IPS-18a (cell line): ENCODE results near the gene IMP4.

Experiments
- H3K27ac ChIP-seq: one replicate; pipeline ENCODE4 v1.5.1; 2013; ENCODE audit warnings: low read length
- H3K27me3 ChIP-seq: one replicate; pipeline ENCODE4 v1.6.1; 2013; ENCODE audit warnings: mild to moderate bottlenecking, low read length; ENCODE audit not compliant: control insufficient read depth, insufficient read depth
- H3K36me3 ChIP-seq: one replicate; pipeline ENCODE4 v1.6.1; 2013; ENCODE audit warnings: low read depth, low read length; ENCODE audit not compliant: control insufficient read depth
- H3K4me1 ChIP-seq: one replicate; pipeline ENCODE4 v1.6.1; 2013; ENCODE audit warnings: low read depth, low read length; ENCODE audit not compliant: control insufficient read depth
- H3K4me3 ChIP-seq: one replicate; pipeline ENCODE4 v1.5.1; 2013; ENCODE audit warnings: low read length
- H3K9ac ChIP-seq: one replicate; pipeline ENCODE4 v1.6.1; 2013; ENCODE audit warnings: mild to moderate bottlenecking, low read length, moderate library complexity
- H3K9me3 ChIP-seq: one replicate; pipeline ENCODE4 v1.6.1; 2013; ENCODE audit warnings: low read depth, low read length; ENCODE audit not compliant: control insufficient read depth

Gene IMP4

GRCh38 chr2:130385709-130386108 lies 43.0 kb downstream of the IMP4 start:
- Histone ChIP-seq H3K27ac (no peak overlapping the region), H3K9me3 (no peaks in the 10 kb centered on the region), H3K27me3 (peaks cover 4% of the 10 kb centered on the region), H3K9ac (no peak overlapping the region), H3K36me3 (no peaks in the 10 kb centered on the region), H3K4me3 (no peak overlapping the region), H3K4me1 (peaks cover 9% of the 10 kb centered on the region)

- Histone ChIP-seq H3K9me3 (no peaks in the 10 kb centered on the region), H3K36me3 (no peaks in the 10 kb centered on the region), H3K9ac (no peak overlapping the region), H3K4me3 (no peak overlapping the region), H3K27me3 (peaks cover 9% of the 10 kb centered on the region), H3K27ac (no peak overlapping the region), H3K4me1 (peaks cover 13% of the 10 kb centered on the region)
Observed at GRCh38 chr2:130387071-130387400, 44.3 kb downstream of the IMP4 start.

GRCh38 chr2:130387804-130388203 lies 45.1 kb downstream of the IMP4 start:
- H3K9ac ChIP-seq, result no peak overlapping the region
- peaks cover 15% of the 10 kb centered on the region for H3K27me3 ChIP-seq
- no peaks in the 10 kb centered on the region for H3K36me3 ChIP-seq
- no peak overlapping the region for H3K27ac ChIP-seq
- H3K4me3 ChIP-seq, result no peak overlapping the region
- H3K4me1 ChIP-seq, result peaks cover 14% of the 10 kb centered on the region
- H3K9me3 ChIP-seq, result no peaks in the 10 kb centered on the region

- Histone ChIP-seq H3K9me3 (no peaks in the 10 kb centered on the region), H3K4me3 (no peak overlapping the region), H3K4me1 (peaks cover 14% of the 10 kb centered on the region), H3K27me3 (peaks cover 15% of the 10 kb centered on the region), H3K27ac (no peak overlapping the region), H3K36me3 (no peaks in the 10 kb centered on the region), H3K9ac (no peak overlapping the region)
Observed at GRCh38 chr2:130388221-130388907, 45.7 kb downstream of the IMP4 start.

- Histone ChIP-seq H3K9ac (no peak overlapping the region), H3K4me1 (peaks cover 14% of the 10 kb centered on the region), H3K27ac (no peak overlapping the region)
Observed at GRCh38 chr2:130389358-130389757, 46.7 kb downstream of the IMP4 start.

GRCh38 chr2:130389783-130390182 lies 47.1 kb downstream of the IMP4 start:
- Histone ChIP-seq H3K9me3 (no peaks in the 10 kb centered on the region), H3K9ac (no peak overlapping the region), H3K4me3 (no peak overlapping the region), H3K27me3 (peaks cover 15% of the 10 kb centered on the region), H3K36me3 (no peaks in the 10 kb centered on the region), H3K4me1 (peaks cover 14% of the 10 kb centered on the region), H3K27ac (no peak overlapping the region)

More at GRCh38 chr2:130389358-130389757, 46.7 kb downstream of the IMP4 start:
- H3K4me3 ChIP-seq, result no peak overlapping the region
- H3K36me3 ChIP-seq, result no peaks in the 10 kb centered on the region
- peaks cover 15% of the 10 kb centered on the region for H3K27me3 ChIP-seq
- no peaks in the 10 kb centered on the region for H3K9me3 ChIP-seq

- Histone ChIP-seq H3K27ac (no peak overlapping the region), H3K36me3 (no peaks in the 10 kb centered on the region), H3K27me3 (peaks cover 15% of the 10 kb centered on the region), H3K4me3 (peak overlapping the region; percentile 76), H3K4me1 (peaks cover 14% of the 10 kb centered on the region), H3K9ac (no peak overlapping the region), H3K9me3 (no peaks in the 10 kb centered on the region)
Observed at GRCh38 chr2:130390460-130391057, 47.9 kb downstream of the IMP4 start.

GRCh38 chr2:130391058-130391871 lies 48.6 kb downstream of the IMP4 start:
- no peaks in the 10 kb centered on the region for H3K9me3 ChIP-seq
- H3K36me3 ChIP-seq, result no peaks in the 10 kb centered on the region
- H3K27me3 ChIP-seq, result peaks cover 15% of the 10 kb centered on the region
- no peak overlapping the region for H3K27ac ChIP-seq
- peaks cover 14% of the 10 kb centered on the region for H3K4me1 ChIP-seq
- peak overlapping the region; percentile 22 for H3K9ac ChIP-seq
- peak overlapping the region; percentile 76 for H3K4me3 ChIP-seq

GRCh38 chr2:130391872-130392670 lies 49.4 kb downstream of the IMP4 start:
- Histone ChIP-seq H3K4me3 (peak overlapping the region; percentile 76), H3K4me1 (peaks cover 14% of the 10 kb centered on the region), H3K27me3 (peaks cover 15% of the 10 kb centered on the region), H3K9me3 (no peaks in the 10 kb centered on the region), H3K36me3 (no peaks in the 10 kb centered on the region), H3K27ac (no peak overlapping the region), H3K9ac (no peak overlapping the region)

GRCh38 chr2:130393318-130393910 lies 50.7 kb downstream of the IMP4 start:
- Histone ChIP-seq H3K27ac (no peak overlapping the region), H3K9ac (no peak overlapping the region), H3K27me3 (peaks cover 15% of the 10 kb centered on the region), H3K4me1 (peaks cover 5% of the 10 kb centered on the region), H3K4me3 (no peak overlapping the region), H3K36me3 (no peaks in the 10 kb centered on the region), H3K9me3 (no peaks in the 10 kb centered on the region)
